ENCODE data around the gene SLC9A1. TPM values are rescaled to one million over a fixed set of nuclear protein-coding genes. Genes with fewer than 3 reads are reported as not detected.
"Not testable (repeated sequence)": the region's sequence is repeated elsewhere in the genome, so short reads cannot be mapped to it uniquely, and the experiment has no call there.

SLC9A1 gene
- total RNA-seq, 1 donor from 2014 or later = 20.2 TPM

DNA sequence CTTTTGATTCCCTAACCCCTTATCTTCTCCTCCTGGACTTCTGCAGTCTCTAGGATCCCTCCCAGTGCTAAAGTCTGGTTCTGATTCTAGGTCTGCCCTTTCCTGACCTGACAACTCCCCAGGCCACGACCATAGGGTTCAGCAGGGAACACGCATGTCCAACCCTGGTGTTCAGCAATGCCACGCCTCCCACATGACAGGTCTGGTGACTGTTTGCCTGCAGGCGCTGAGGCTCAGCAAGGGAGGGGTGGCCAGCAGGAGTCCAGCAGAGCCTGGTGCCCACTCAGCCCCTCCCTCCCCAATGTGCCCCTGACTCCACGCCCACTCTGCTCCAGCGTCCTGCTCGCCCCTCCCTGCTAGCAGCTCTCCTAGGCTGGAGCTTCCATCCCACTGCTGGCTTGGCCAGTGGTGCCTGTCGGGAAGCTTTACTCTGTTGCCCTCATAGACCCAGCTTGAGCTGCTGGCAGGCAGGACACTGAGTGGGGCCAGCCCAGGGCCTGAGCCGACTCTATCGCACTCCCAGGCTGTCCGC, 17.3 kb downstream of the SLC9A1 start:
- ATAC-seq (peak; percentile 62), DNase-seq (ENCODE audit: missing footprints) (no peak)
- intact Hi-C loops (cut with DNase I) = no loop called here

DNA sequence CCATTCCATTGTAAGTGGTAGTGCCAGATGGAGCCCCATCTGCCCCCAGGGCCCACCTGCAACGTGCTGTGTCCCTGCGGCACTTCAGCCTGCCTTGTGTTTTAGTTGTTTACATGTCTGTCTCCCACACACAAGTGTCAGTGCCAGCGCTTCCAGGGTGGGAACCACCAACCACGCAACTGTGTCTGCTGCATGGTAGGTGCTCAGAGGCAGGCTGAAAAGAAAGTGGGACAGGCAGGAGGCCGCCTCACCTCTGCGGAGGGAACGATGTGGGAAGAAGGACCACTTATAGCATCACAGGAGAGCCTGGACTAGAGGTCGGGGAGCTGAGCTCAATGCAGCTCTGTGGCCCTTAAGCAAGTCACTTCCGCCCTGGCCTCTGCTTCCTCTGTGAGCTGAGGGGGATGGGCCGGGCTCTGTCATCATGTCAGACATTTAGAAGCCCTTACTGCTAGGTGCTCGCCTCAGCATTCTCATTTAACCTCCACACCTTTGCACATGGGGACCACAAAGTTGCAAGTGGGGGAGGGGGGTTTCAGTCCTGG, 17.9 kb downstream of the SLC9A1 start:
- intact Hi-C loops (cut with DNase I) = no loop called here
- DNase-seq (ENCODE audit: missing footprints) (peak; percentile 93), ATAC-seq (no peak)

DNA sequence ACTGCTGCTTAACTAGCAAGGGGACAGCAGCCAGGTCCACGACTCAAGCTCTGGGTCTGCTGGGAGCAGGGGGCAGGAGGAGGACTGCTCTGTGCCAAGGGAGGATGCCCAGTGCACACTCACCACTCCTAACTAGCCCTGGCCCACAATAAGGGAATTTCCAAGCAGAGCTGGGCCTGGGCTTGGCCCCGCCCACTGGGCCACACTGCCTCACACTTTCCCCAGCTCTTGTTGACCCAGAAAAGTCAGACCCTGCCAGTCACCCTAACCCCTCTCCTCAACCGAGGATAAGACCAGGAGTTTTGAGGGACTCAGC, 18.7 kb downstream of the SLC9A1 start:
- DNase-seq (ENCODE audit: missing footprints) (no peak), ATAC-seq (no peak)
- intact Hi-C loops (cut with DNase I) = no loop called here

DNA sequence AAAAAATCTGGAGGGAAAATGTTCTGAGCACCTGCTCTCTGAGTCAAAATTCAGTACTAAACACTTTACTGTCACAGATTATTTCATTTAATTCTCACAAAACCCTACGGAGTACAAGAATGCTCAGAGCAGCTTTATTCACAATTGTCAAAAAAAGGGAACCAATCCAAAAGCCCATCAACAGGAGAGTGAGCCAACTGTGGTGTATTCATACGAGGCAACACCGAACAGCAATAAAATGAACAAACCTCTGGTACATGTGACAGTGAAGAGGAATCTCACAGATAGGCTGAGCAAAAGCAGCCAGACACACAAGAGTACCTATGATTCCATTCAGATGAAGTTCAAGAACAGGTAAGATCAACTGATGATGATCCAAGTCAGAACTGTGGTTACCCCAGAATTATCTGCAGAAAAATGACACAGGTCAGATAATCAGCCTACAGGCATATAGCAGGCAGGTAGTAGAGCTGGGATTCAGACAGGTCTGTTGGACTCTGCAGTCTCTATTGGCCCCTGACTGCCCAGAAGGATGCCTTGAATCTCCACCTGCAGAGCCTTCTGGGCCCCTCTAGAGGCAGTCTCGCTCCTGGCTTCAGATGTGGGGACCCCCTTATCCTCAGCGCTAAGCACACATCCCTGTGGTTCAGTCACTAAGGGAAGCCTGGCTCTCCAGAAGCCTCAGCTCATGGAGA, 19.2 kb downstream of the SLC9A1 start:
- no peak for ATAC-seq

DNA sequence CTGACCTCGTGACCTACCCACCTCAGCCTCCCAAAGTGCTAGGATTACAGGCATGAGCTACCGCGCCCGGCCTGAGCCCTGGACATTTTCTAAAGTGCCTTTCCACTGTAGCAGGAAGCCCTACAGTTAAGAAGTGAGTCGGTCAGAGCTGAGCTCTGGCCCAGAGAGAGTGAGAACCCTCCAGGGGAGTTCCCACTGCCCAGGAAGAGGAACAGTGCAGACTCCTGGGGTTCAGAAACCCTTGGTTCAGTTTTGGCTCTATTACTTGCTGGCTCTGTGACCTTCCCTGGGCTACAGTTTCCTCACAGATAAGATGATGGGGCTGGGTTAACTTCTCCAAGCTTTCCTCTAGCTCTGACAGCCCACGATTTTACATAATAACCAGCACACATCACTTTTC, 20.9 kb downstream of the SLC9A1 start:
- ATAC-seq = no peak
- intact Hi-C loops (cut with DNase I) = loop anchor here (2.0 kb wide), 1 partner anchor 19 kb away; no protein-coding TSS in a partner anchor
- DNase-seq (ENCODE audit: missing footprints) = no peak

More for the DNA sequence above, 19.2 kb downstream of the SLC9A1 start:
- intact Hi-C loops (cut with DNase I) = no loop called here
- no peak for DNase-seq (ENCODE audit: missing footprints)

DNA sequence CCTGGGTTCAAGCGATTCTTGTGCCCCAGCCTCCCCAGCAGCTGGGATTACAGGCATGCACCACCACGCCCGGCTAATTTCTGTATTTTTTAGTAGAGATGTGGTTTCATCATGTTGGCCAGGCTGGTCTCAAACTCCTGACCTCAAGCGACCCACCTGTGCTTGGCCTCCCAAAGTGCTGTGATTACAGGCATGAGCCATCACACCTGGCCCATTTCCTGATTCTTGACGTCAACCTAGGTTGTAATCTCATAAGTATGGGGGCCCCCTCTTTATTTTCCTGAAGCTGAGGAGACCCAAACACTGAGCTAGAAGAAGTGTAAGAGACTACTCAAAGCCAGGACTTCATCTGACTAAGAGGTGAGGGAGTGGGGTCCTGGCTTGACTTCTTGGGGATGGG, 21.8 kb downstream of the SLC9A1 start:
- DNase-seq (ENCODE audit: missing footprints) (no peak), ATAC-seq (no peak)
- intact Hi-C loops (cut with DNase I) = loop anchor here (2.0 kb wide), 1 partner anchor 20 kb away; no protein-coding TSS in a partner anchor

DNA sequence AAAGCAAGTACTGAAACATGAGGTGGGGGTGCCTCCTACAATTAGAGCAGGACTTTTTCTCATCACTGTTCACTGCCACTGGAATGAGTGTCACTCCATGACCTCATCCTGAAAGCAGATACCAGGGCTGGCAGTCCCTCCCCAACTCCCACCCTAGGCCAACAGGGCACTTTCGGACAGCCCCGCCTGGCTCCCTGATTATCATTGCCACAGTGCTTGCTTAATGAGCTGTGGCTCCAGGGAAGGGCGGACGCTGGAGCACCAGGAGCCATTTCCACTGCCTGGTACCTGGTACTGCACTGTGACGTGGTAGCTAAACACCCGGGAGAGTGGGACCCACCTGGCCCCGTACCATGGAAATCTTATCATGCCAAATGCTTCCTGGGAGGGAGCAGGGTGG, 22.3 kb downstream of the SLC9A1 start:
- ATAC-seq = peak; percentile 35
- DNase-seq (ENCODE audit: missing footprints) = no peak
- intact Hi-C loops (cut with DNase I) = loop anchor here (2.0 kb wide), 1 partner anchor 20 kb away; no protein-coding TSS in a partner anchor

DNA sequence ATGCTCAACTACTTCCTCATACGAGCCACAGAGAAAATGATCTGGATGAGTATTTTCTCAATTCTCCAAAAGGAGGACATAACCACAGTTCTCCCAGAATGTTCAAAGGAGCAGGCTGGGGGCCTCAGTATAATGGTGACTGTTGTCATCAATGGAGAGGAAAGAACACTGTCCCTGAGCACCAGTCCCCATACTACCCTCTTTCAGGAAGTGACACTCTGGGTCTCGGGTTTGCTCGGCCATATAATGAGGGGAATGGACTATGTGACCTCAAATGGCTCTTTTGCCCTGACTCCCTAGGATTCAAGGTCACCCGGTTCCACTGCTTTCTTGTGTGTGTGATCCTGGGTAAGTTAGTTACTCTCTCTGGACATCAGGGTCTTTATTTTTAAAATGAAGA, 22.8 kb downstream of the SLC9A1 start:
- ATAC-seq (no peak), DNase-seq (ENCODE audit: missing footprints) (no peak)
- intact Hi-C loops (cut with DNase I) = loop anchor here (2.0 kb wide), 1 partner anchor 21 kb away; no protein-coding TSS in a partner anchor

DNA sequence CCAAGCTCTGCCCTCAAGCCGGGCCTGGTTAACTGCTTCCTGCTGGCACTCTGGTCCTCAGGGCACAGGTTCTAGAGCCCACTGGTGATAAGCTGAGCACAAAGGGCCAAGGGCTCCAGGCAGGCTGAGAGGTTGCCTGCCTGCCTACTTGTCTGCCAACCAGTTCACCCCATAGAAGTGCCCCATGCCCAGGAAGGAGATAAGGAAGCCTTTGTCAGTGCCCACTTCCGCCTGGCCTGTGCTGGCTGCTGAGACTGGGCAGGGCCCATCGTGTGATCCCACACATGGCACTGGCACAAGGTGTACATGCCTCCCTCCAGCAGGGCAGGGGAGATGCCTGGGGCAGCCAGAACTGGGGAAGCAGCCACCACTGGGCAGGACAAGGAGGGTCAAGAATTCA, 24.1 kb downstream of the SLC9A1 start:
- DNase-seq (ENCODE audit: missing footprints) (peak; percentile 80), ATAC-seq (peak; percentile 93)
- intact Hi-C loops (cut with DNase I) = no loop called here

DNA sequence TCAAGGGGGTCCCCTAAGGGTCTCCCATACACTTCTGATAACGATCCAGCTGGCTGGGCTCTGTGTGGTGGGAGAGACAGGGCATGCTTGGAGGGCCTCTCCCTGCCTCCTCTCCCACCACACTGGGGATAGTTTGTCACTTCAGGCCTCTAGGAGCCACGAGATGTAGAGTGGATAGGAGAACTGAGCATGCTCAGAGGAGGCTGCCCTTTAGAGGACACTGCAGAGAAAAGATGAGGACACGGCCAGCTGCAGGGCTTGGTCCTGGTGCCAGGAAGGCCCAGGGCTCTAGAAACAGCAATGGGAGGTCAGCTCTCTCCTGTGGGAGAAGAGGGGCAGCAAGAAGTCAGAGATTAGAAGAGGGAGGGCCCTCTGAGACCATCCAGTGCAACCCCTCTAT, 25.7 kb downstream of the SLC9A1 start:
- DNase-seq (ENCODE audit: missing footprints) = no peak
- ATAC-seq = no peak
- intact Hi-C loops (cut with DNase I) = no loop called here

DNA sequence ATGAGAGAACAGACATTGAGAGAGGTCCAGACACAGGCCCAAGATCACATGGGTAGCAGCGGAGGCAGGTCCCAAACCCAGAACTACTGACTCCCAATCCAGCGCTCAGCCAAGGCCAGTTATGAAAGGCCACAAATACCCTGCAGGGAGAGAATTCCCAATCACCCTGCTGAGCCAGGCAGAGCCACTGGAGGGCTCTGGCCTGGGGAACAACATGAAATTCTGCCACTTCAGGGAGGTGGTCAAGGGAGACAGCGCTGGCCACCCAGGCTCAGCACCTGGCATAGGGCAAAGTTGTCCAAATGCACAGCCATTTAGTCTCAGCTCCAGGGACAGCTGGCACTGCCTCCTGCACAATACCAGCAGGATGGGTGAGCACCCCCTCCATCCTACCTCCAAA, 27.5 kb downstream of the SLC9A1 start:
- intact Hi-C loops (cut with DNase I) = no loop called here
- no peak for ATAC-seq
- no peak for DNase-seq (ENCODE audit: missing footprints)

DNA sequence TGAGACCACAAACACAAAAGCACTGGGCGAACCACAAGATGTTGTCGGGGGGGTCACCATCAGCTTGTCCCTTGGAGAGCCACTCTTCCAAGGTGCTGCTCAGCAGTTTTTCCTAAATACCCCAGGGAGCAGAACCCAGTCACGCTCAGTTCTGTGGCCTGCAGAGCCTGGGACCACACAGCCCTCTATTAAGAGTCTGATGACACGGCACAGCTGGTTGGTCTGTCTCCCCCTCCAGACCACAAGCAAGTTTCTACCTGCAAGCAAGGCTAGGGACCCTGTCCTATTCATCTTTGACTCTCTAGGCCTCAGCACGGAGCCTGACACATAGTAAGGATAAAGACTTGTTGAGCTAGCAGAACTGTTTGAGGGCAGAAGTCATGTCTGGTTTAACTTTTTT, 28.5 kb downstream of the SLC9A1 start:
- intact Hi-C loops (cut with DNase I) = no loop called here
- DNase-seq (ENCODE audit: missing footprints) = no peak
- no peak for ATAC-seq

DNA sequence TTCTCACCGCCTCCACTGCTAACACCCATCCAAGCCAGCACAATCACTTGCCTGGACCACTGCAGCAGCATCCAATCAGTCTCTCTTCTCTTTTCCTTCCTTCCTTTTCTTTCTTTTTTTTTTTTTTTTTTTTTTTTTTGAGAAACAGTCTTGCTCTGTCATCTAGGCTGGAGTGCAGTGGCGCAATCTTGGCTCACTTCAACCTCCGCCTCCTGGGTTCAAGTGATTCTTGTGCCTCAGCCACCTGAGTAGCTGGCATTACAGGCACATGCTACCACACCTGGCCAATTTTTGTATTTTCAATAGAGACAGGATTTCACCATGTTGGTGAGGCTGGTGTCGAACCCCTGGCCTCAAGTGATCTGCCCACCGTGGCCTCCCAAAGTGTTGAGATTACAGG, 29.8 kb downstream of the SLC9A1 start:
- ATAC-seq; intact Hi-C loops (cut with DNase I); DNase-seq (ENCODE audit: missing footprints): not testable (repeated sequence)

DNA sequence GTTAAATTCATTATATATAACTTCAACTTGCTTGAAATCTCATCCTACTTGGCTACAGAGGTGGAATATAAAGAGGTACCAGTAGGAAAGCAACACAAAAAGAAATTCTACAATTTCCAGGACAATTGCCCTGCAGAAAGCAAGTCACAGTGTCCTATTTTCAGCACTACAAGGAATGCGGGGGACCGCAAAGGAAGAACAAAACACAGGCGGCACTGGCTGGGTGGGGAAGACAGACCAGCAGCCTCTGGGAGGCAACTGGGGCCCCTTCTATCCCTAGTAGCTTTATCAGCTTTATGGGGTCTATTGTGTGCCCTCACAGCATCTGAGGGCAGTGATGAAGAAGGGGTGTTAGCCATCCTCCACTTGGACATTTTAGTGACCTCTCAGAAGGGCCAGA, 30.5 kb downstream of the SLC9A1 start:
- ATAC-seq = no peak
- intact Hi-C loops (cut with DNase I) = no loop called here
- DNase-seq (ENCODE audit: missing footprints) = no peak

DNA sequence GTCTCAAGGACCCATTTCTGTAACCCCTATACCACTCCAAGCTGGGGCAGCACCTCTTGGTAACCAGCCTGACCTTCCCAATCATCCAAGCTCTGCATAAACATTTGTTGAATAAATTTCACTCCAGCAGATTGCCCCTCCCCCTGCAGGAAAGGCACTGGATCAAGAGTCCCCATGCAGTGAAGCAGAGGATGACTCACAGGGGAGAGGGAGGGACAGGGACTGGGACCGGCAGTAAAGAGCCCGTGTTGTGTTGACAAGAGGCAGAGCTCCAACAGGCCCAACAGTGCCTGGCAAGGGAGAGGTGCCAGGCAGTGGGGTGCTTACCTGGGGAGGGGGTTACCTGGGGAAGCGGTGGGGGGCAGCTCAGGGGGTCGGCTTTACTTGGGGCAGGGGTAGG, 32.3 kb downstream of the SLC9A1 start:
- DNase-seq (ENCODE audit: missing footprints) (no peak), ATAC-seq (peak; percentile 51)
- intact Hi-C loops (cut with DNase I) = no loop called here

DNA sequence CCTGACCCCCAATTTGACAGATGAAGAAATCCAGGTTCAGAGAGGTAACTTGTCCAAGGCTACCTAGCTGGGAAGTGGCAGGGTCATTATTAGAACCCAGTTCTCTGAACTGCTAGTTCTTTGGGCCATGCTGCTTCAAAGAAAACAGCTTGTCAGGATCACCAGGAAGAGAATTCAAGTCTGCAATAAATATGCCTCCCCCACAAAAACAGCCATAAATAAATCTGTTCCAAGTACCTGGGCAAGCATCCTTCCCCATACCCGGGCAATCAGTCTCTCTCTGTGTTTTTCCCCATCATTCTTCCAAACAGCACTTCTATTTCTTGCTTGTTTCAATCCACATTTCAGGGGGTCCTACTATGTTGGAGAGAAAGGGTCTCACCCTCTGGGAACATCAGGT, 34.1 kb downstream of the SLC9A1 start:
- DNase-seq (ENCODE audit: missing footprints) (no peak), ATAC-seq (no peak)
- intact Hi-C loops (cut with DNase I) = no loop called here

DNA sequence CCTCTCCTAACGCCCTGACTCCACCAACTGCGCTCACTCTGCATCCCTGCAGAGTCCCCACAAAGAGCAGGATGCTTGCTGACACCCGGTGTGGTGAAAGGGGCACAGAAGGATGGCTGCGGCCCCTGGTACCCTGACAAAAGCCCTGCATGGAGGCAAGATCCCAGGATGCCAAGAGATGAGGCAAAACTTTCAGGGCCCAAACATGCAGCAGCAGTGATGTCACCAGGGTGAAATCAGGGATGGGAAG, 36.6 kb downstream of the SLC9A1 start:
- DNase-seq (ENCODE audit: missing footprints) (no peak), ATAC-seq (no peak)
- intact Hi-C loops (cut with DNase I) = no loop called here

DNA sequence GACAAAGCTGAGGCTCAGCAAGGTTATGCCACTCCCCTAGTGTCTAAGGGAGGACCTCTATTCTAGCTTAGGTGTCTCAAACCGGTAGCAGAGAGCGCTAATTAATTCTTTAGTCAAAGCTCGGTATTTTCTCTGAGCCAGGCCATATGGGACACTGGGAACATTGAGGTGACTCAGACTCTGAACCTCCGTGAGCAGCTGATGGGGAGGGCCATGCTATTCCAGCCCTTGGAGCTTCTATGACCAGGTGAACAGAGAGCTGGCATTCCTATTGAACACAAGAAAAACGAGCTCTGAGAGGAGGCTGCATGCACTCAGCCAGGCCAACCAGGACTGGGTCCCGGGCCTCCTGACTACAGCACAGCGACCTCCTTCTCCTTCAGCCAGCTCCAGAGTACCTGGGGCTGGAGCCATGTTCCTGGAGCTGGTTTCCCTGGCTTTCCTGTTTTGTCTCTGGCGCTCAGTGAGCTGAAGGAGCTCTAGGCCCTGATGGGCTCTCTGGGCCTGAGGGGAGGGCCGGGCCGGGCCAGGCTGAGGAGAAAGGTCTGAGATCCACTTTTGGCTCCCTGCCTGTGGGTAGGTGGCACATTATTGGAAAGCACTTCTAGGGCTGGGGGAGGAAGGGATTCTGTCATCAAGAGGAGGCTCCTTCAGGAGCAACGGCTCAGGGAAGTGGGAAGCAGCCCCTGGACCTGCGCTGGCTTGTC, 37.0 kb downstream of the SLC9A1 start:
- intact Hi-C loops (cut with DNase I) = no loop called here
- no peak for ATAC-seq
- DNase-seq (ENCODE audit: missing footprints) = no peak

DNA sequence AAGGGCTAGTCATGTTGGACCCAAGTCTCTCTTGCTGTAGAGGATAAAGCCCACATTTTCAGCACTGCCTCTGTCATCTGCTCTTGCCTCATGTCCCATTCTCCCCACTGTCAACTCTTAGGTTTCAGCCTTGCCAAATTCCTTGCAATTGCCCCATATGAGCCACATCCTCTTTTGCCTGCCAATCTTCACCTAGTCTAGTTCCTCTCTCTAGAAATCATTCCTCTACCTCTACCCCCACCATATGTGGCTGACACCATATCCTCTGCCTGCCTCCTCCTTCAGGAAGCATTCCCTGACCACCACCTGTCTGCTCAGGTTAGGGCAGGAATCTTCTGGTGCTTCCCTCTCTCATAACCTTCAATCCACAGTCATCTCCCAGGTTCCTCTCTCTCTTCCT, 38.2 kb downstream of the SLC9A1 start:
- DNase-seq (ENCODE audit: missing footprints) (no peak), ATAC-seq (peak; percentile 8)
- intact Hi-C loops (cut with DNase I) = no loop called here

DNA sequence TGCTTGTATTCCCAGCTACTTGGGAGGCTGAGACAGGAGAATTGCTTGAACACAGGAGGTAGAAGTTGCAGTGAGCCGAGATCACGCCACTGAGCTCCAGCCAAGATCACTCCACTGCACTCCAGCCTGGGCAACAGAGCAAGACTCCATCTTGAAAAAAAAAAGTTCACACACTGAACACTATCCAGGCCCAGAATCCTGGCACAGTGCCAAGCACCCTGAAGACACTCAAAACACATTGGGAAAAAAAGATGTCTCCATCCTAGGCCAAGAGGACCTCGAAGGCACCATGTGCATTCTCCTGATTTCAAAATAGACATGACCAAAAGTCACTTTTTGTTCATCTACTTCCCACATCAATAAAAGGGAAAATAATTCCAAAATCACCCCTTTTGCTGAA, 38.7 kb downstream of the SLC9A1 start:
- intact Hi-C loops (cut with DNase I) = no loop called here
- no peak for ATAC-seq
- DNase-seq (ENCODE audit: missing footprints) = no peak
